MCF 10A (cell line): ENCODE results near the gene TOP1. TPM values are rescaled to one million over a fixed set of nuclear protein-coding genes. Genes with fewer than 3 reads are reported as not detected.

Experiments
- BruUV-seq: library from RNA; stranded (reverse); fragments of 400-500 nt; replicated peaks from 2 replicates; lab custom pipeline; 2021; lab: Mats Ljungman, UMichigan
- CTCF ChIA-PET: fragments of 300-600 bp; sonication (Branson Sonifier 250); formaldehyde crosslinking; extraction: SDS; loops from one replicate; lab custom pipeline; 2021; ENCODE audit warnings: antibody characterized with exemption, inconsistent platforms; lab: Yijun Ruan, JAX
- POLR2A ChIA-PET: fragments of 300-600, 350-650 bp; sonication (Branson Sonifier 250); formaldehyde crosslinking; extraction: SDS; loops from one replicate; lab custom pipeline; 2020; ENCODE audit warnings: antibody characterized with exemption, inconsistent platforms; lab: Yijun Ruan, JAX
- DNase-seq: peaks from one replicate; pipeline ENCODE4 v3.0.0-alpha.2; 2018; ENCODE audit not compliant: unreplicated experiment
- H3K27ac Mint-ChIP-seq: one replicate; pipeline ENCODE4 v1.8.0; 2022; ENCODE audit warnings: mild to moderate bottlenecking, low read depth, mixed read lengths; ENCODE audit not compliant: unreplicated experiment
- H3K27me3 Mint-ChIP-seq: one replicate; pipeline ENCODE4 v1.8.0; 2022; ENCODE audit warnings: mixed read lengths; ENCODE audit not compliant: insufficient read depth, unreplicated experiment
- H3K36me3 Mint-ChIP-seq: one replicate; pipeline ENCODE4 v1.8.0; 2022; ENCODE audit warnings: mild to moderate bottlenecking, moderate library complexity, mixed read lengths; ENCODE audit not compliant: insufficient read depth, unreplicated experiment
- H3K4me1 Mint-ChIP-seq: one replicate; pipeline ENCODE4 v1.8.0; 2022; ENCODE audit warnings: mixed read lengths; ENCODE audit not compliant: insufficient read depth, unreplicated experiment
- H3K4me3 Mint-ChIP-seq: one replicate; pipeline ENCODE4 v1.8.0; 2022; ENCODE audit warnings: mild to moderate bottlenecking, moderate library complexity, mixed read lengths; ENCODE audit not compliant: unreplicated experiment
- H3K9me3 Mint-ChIP-seq: one replicate; pipeline ENCODE4 v1.8.0; 2022; ENCODE audit warnings: mixed read lengths; ENCODE audit not compliant: unreplicated experiment
- CTCF ChIP-seq: fragments of 200-600 bp; IDR thresholded peaks from one replicate; pipeline ENCODE4 v1.8.0; 2022; ENCODE audit warnings: antibody characterized with exemption, mild to moderate bottlenecking; ENCODE audit not compliant: unreplicated experiment
- intact Hi-C: fragments of 100-400 bp; cut with micrococcal nuclease; formaldehyde crosslinking; loops from 2 replicates; pipeline ENCODE4 v1.14.1; 2022
- total RNA-seq: library from RNA; stranded (reverse); gene quantifications from 2 replicates; pipeline ENCODE4 v1.2.3, GENCODE V29; 2022

The TOP1 gene
- total RNA-seq, 1 experiment from 2014 or later, result 174 TPM

DNA sequence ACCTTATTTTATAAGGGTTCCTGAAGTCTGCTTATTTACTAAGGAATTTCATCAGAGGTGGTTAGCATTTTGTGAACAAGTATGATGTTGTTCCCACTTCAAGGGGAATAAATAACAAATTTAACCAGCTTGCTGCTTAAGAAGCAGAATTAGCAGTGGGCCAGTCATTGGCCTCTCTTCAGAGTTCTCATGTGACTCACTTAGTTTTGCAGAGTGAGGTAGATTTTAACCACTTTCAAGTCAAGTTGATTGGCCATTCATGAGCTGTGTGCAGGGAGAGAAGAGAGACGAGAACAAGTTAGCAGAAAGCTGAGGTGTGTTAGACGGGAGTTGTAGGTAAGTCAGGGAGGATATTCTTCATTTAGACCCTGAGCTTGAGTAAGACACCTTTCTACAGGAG is 18.1 kb downstream of the TOP1 start:
- POLR2A ChIA-PET, result interaction anchor here (0.6 to 17.9 kb wide), 13 partner anchors 9 to 56 kb away, joined by 3 to 313 read pairs (median 4); partner anchors contain the start of gene TOP1
- CTCF ChIA-PET, result interaction anchor here (1.0 to 11.4 kb wide), 8 partner anchors 9 to 78 kb away, joined by 3 to 88 read pairs (median 6); no protein-coding TSS in a partner anchor
- H3K9me3 Mint-ChIP-seq, result no peaks in the 10 kb centered on the region

DNA sequence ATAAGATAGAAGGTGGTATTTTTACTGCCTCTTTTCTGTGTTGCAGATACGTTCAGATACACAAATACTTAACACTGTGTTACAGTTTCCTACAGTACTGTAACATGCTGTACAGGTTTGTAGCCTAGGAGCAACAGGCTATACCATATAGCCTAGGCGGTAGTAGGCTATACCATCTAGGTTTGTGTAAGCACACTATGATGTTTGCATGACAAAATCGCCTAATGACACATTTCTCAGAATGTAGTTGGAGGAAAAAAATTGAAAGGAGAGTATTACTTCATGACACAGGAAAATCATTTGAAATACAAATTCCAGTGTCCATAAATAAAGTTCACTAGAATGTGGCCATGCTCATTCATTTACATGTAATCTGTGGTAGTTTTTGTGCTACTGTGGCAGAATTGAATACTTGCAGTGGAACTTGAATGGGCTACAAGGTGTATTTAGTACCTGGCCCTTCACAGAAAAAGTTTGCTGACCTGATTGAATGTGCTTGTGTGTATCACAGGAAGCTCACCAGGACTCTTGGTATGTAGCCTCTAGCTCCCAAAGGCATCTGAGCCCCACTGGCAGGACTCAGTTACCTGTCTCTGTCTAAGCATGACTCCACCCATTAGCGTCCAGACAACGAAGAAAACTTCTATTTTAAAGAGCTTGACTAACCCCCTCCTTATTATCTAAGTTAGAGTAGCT is 18.8 kb downstream of the TOP1 start:
- no peak for TF ChIP-seq CTCF
- DNase-seq, result peak; percentile 31
- Mint-ChIP-seq H3K9me3 (no peaks in the 10 kb centered on the region), H3K36me3 (peaks cover 14% of the 10 kb centered on the region), H3K27ac (peak overlapping the region; percentile 41), H3K4me1 (peaks cover 65% of the 10 kb centered on the region), H3K4me3 (peak overlapping the region; percentile 73), H3K27me3 (no peaks in the 10 kb centered on the region)
- ChIA-PET POLR2A (interaction anchor here (0.6 to 17.9 kb wide), 17 partner anchors 7 to 87 kb away, joined by 3 to 313 read pairs (median 8); partner anchors contain the start of gene TOP1), CTCF (interaction anchor here (0.8 to 11.4 kb wide), 12 partner anchors 10 to 293 kb away, joined by 3 to 88 read pairs (median 4); partner anchors contain the start of gene LPIN3)
- intact Hi-C loops, result loop anchor here (5.0 kb wide), 1 partner anchor 55 kb away; no protein-coding TSS in a partner anchor
- no TSS peak for BruUV-seq

More for the DNA sequence above, 18.1 kb downstream of the TOP1 start:
- Mint-ChIP-seq H3K36me3 (peaks cover 21% of the 10 kb centered on the region), H3K4me1 (peaks cover 63% of the 10 kb centered on the region), H3K27me3 (no peaks in the 10 kb centered on the region), H3K4me3 (peak overlapping the region; percentile 17), H3K27ac (peak overlapping the region; percentile 41)
- no peak for TF ChIP-seq CTCF
- BruUV-seq, result no TSS peak
- intact Hi-C loops, result loop anchor here (5.0 kb wide), 1 partner anchor 54 kb away; no protein-coding TSS in a partner anchor
- DNase-seq, result peak; percentile 27

- no peaks in the 10 kb centered on the region for H3K27me3 Mint-ChIP-seq
- peak overlapping the region; percentile 73 for H3K4me3 Mint-ChIP-seq
- no TSS peak for BruUV-seq
- H3K36me3 Mint-ChIP-seq, result peaks cover 9% of the 10 kb centered on the region
- H3K9me3 Mint-ChIP-seq, result no peaks in the 10 kb centered on the region
- intact Hi-C loops, result loop anchor here (5.0 kb wide), 1 partner anchor 56 kb away; no protein-coding TSS in a partner anchor
- ChIA-PET POLR2A (interaction anchor here (0.6 to 17.9 kb wide), 12 partner anchors 8 to 87 kb away, joined by 3 to 313 read pairs (median 10); partner anchors contain the start of gene TOP1), CTCF (interaction anchor here (0.6 to 11.4 kb wide), 11 partner anchors 10 to 292 kb away, joined by 3 to 88 read pairs (median 4); partner anchors contain the start of gene LPIN3)
- TF ChIP-seq CTCF, result no peak
- DNase-seq, result peak; percentile 39
- peak overlapping the region; percentile 5 for H3K27ac Mint-ChIP-seq
- H3K4me1 Mint-ChIP-seq, result peaks cover 66% of the 10 kb centered on the region
Measured at GRCh38 chr20:41047975-41048305, 19.3 kb downstream of the TOP1 start.
